HG02588 (cell line): Measurements from ENCODE around the gene GALNTL6.
"Not testable (repeated sequence)": the region's sequence is repeated elsewhere in the genome, so short reads cannot be mapped to it uniquely, and the experiment has no call there.

ENCODE experiments used
- ATAC-seq: cut with Tn5 transposase; IDR thresholded peaks from one replicate; pipeline ENCODE4 v1.9.1; 2021; ENCODE audit warnings: mild to moderate bottlenecking, moderate library complexity; ENCODE audit not compliant: unreplicated experiment

The GALNTL6 gene

DNA sequence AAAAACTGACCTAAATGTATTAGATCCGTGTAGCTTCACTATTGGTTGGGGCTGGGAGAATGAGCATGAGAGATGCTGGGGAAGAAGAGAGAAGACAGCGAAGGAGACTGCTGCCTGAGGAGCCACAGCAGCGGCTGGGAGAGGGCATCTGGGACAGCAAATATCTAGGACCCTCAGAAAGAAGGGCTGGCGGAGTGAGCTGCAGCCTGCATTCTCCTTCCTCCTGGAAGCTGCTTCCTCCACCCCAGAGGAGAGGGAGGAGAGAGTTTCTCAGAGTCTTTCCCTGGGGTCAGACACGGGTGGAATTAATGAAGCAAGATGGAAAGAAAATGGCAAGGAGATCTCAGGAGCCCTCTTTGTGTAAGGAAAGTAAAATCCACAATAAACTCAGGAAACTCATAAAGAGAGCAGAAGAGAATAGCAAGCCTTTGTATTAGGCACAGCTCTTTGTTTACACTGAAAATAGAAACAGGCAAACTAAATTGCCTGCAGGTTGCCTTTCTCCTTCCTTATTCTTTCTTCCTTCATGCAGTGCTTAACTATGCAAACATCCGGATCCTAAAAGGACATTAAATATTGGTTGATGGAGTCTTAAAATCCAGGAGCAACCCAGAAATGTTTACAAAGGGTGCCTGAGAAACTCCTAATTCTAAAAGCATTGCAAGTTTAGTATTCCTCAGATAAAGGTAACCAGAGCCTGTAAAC is 1225.1 kb downstream of the GALNTL6 start:
- ATAC-seq, result no peak

DNA sequence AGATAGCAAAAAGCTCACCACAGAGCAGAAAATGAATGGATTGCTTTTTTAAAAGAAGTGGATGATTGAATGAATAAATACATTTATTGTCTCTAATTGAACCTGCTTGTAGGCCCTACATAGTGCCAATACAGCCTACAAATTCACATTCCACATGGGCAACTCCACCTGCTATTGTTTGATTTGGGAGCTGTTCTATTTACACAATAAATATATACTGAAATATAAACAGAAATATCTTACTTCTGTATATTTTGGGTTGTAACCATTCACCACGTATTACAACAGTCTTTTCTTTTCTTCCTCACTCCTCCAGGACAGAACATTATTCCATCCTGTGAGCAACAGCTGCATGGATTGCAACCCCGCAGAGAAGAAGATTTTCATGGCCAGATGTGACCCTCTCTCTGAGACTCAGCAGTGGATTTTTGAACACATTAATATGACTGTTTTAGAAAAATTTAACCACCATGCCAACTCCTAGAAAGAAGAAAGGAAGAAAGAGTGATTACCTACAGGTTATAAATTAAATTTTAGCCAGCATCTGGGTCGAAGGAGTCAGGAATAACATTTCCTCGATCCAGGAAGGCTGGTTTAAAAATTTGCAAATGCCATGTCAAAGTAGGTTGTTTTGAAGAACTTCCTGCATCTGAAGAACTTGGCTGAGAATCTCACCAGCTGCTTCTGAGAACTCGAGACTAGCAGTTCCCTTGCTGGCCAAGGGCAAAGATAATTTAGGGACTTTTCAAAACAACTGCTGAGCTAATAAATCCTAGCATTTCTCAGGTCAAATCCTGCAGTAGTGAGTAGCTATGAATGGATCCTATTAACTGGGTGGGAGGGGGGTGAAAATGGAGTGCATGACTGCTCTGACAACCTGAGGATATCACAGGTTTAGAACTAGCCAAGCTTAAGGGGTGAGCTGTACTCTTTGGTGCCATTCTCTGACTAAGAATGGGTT is 1226.7 kb downstream of the GALNTL6 start:
- no peak for ATAC-seq

DNA sequence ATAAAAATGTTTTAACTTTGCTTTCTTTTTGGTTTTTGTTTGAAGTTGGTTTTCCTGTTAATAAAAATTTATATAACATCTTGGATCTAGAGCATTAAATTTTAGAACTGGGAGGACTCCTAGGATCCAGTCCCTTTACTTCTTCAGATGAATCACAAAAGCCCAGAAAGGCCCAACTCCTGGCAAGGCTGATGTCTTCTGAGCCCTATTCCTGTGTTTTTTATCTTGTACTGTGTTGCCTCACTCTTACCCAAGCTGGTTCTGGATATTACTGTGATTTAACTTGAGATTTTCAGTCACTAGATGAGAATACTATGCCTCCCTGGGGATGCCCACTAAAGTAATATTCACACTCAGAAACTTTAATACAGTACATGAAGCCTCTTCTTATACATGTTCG is 1228.3 kb downstream of the GALNTL6 start:
- no peak for ATAC-seq

DNA sequence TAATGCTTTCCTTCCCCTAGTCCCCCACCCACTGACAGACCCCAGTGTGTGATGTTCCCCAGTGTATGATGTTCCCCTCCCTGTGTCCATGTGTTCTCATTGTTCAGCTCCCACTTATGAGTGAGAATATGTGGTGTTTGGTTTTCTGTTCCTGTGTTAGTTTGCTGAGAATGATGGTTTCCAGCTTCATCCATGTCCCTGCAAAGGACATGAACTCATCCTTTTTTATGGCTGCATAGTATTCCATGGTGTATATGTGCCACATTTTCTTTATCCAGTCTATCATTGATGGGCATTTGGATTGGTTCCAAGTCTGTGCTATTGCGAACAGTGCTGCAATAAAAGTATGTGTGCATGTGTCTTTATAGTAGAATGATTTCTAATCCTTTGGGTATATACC is 1228.9 kb downstream of the GALNTL6 start:
- ATAC-seq, result not testable (repeated sequence)

- no peak for ATAC-seq
Observed at GRCh38 chr4:173044340-173044739, 1231.1 kb downstream of the GALNTL6 start.

DNA sequence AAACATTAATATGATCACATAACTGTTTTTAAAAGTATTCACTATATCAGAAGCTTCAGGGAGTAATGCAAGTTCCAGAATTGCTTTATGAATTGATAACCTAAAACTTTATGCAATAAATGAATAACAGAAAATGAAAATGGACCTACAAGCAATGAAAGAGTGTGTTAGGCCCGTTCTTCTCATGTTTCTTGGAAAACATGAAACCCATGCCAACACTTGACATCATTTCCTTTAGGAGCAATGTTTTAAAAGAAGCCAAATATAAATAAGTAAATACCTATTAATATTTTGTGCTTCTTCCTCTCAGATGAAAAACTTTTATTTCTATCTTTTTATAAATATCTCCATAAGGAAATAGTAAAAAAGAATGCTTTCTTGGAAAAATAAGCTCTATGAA is 1232.4 kb downstream of the GALNTL6 start:
- ATAC-seq, result no peak

GRCh38 chr4:173046144-173046543 is 1232.9 kb downstream of the GALNTL6 start:
- ATAC-seq, result no peak

- ATAC-seq, result no peak
Observed at GRCh38 chr4:173046818-173047217, 1233.6 kb downstream of the GALNTL6 start.

GRCh38 chr4:173051232-173051631 is 1238.0 kb downstream of the GALNTL6 start:
- ATAC-seq, result no peak

DNA sequence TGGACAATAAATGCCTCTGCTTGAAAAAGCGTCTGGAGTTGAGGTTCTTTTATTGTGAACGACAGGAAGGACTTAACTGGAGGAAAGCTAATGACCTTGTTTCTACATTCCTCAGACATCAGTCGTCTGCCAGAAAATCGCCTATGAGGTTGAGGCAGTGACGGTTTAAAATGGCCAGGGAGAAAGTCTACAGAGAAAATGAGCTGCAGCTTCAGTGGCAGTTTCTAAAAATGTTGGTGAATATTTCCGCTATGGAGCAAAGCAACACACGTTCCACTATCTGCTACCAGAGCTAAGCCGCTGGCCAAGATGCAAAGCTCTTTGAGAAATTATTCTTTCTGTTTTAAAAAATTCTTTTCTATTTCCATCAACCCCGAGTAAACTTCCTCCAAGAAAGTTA is 1238.5 kb downstream of the GALNTL6 start:
- ATAC-seq, result no peak

GRCh38 chr4:173052439-173052838 is 1239.2 kb downstream of the GALNTL6 start:
- no peak for ATAC-seq

DNA sequence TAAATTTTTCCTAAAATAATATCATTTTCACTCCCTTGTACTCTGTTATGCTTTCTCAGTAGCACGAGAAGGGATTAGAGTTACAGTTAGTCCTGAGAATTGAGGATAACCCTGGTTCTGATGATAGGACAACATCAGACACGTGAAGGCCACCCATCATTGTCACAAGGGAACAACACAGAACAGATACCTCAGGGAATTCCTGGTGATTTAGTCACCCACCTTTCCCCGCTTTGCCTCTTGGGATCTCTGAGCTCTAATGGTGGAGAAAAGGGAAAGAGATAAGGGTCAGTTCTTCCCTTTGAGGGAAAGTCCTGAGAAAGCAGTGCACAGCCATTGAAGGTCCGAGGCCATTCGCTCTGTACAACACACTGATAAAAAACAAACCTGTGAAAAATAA is 1243.1 kb downstream of the GALNTL6 start:
- no peak for ATAC-seq

GRCh38 chr4:173056710-173057109 is 1243.5 kb downstream of the GALNTL6 start:
- ATAC-seq, result no peak

DNA sequence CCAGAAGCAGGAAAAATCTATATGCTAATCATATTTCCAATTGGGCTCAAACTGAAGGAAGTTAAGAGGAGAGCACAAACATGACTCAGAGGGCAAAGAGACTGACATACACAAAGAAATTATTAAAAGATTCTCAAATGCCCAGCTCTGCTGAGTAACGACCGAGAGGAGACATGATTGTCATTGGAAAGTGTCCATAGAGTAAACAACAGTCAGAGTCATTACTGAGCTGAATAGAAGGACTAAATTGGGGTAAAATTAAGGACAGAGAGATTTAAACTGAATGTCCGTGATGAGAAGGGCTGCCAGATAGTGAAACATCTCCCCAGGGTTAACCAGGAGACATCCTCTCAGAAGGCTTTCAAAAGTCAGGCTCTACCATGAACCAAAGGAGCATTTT is 1244.2 kb downstream of the GALNTL6 start:
- no peak for ATAC-seq

GRCh38 chr4:173057901-173058300 is 1244.7 kb downstream of the GALNTL6 start:
- no peak for ATAC-seq

- no peak for ATAC-seq
Observed at GRCh38 chr4:173061160-173061559, 1248.0 kb downstream of the GALNTL6 start.

GRCh38 chr4:173073939-173074500 is 1260.8 kb downstream of the GALNTL6 start:
- no peak for ATAC-seq

DNA sequence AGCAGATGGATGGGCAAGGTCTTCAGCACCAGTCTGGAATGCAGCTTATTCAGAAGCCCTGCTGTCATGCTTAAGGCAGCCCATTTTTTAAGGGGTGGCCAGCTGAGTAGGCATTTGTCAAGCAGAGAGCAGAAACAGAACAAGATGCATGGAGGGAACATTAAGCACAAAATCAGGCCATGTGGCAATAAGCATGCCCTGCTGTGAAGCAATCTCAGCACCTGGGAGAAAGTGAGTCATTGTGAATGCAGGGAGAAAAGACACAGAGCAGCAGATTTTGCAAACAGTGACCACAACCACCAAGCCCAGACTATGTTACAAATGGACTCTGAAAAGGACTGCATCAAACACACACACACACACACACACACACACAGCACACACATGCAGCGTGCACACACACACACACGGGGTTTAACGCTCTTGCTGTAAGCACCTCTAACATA is 1261.3 kb downstream of the GALNTL6 start:
- no peak for ATAC-seq

GRCh38 chr4:173076903-173077634 is 1263.9 kb downstream of the GALNTL6 start:
- ATAC-seq, result no peak

DNA sequence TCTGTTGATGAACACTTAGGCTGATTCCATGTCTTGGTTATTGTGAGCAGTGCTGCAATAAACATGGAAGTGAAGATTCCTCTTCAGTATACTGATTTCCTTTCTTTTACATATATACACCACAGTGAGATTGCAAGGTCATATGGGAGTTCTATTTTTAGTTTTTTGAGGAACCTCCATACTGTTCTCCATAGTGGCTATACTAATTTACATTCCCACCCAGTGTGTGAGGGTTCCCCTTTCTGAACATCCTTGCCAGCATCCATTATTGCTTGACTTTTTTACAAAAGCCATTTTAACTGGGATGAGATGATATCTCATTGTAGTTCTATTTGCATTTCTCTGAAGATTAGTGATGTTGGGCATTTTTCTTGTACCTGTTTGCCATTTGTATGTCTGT is 1274.9 kb downstream of the GALNTL6 start:
- ATAC-seq, result no peak
